ENCODE measurements around the gene ANKRD6.

GRCh38 chr6:89642956-89643355 lies 210.0 kb downstream of the ANKRD6 start:
- TF ChIP-seq, protein P1, sequence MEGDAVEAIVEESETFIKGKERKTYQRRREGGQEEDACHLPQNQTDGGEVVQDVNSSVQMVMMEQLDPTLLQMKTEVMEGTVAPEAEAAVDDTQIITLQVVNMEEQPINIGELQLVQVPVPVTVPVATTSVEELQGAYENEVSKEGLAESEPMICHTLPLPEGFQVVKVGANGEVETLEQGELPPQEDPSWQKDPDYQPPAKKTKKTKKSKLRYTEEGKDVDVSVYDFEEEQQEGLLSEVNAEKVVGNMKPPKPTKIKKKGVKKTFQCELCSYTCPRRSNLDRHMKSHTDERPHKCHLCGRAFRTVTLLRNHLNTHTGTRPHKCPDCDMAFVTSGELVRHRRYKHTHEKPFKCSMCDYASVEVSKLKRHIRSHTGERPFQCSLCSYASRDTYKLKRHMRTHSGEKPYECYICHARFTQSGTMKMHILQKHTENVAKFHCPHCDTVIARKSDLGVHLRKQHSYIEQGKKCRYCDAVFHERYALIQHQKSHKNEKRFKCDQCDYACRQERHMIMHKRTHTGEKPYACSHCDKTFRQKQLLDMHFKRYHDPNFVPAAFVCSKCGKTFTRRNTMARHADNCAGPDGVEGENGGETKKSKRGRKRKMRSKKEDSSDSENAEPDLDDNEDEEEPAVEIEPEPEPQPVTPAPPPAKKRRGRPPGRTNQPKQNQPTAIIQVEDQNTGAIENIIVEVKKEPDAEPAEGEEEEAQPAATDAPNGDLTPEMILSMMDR (IDR thresholded peaks at IDR 0.05), result no peak
- TF ChIP-seq POLR2AphosphoS5 (IDR thresholded peaks at IDR 0.05; ENCODE audit: low read depth, low read length), result no peak
- TF ChIP-seq, protein P2, sequence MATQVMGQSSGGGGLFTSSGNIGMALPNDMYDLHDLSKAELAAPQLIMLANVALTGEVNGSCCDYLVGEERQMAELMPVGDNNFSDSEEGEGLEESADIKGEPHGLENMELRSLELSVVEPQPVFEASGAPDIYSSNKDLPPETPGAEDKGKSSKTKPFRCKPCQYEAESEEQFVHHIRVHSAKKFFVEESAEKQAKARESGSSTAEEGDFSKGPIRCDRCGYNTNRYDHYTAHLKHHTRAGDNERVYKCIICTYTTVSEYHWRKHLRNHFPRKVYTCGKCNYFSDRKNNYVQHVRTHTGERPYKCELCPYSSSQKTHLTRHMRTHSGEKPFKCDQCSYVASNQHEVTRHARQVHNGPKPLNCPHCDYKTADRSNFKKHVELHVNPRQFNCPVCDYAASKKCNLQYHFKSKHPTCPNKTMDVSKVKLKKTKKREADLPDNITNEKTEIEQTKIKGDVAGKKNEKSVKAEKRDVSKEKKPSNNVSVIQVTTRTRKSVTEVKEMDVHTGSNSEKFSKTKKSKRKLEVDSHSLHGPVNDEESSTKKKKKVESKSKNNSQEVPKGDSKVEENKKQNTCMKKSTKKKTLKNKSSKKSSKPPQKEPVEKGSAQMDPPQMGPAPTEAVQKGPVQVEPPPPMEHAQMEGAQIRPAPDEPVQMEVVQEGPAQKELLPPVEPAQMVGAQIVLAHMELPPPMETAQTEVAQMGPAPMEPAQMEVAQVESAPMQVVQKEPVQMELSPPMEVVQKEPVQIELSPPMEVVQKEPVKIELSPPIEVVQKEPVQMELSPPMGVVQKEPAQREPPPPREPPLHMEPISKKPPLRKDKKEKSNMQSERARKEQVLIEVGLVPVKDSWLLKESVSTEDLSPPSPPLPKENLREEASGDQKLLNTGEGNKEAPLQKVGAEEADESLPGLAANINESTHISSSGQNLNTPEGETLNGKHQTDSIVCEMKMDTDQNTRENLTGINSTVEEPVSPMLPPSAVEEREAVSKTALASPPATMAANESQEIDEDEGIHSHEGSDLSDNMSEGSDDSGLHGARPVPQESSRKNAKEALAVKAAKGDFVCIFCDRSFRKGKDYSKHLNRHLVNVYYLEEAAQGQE (IDR thresholded peaks at IDR 0.05; ENCODE audit: insufficient read depth in 1 of 2, low read depth in 2 of 2, low read length in 1 of 2), result no peak
- TF ChIP-seq SIN3A (IDR thresholded peaks at IDR 0.05; ENCODE audit: borderline replicate concordance, insufficient read depth, low read depth, low read length), result no peak
